ENCODE data around the gene VTA1.

- TF ChIP-seq EZH2 (IDR thresholded peaks at IDR 0.05; ENCODE audit: insufficient read depth, poor library complexity, severe bottlenecking) = no peak
- no peak for TF ChIP-seq EZH2phosphoT487 (IDR thresholded peaks at IDR 0.05; ENCODE audit: insufficient read depth, low read depth)
Measured at GRCh38 chr6:142233945-142234682, 87.1 kb downstream of the VTA1 start.
